22Rv1 (cell line): ENCODE data around the gene SOX21.

Source experiments
- ZFX ChIP-seq: fragments of 450-650 bp; IDR thresholded peaks from 2 replicates; pipeline ENCODE4 v1.6.1; 2017; ENCODE audit warnings: antibody characterized with exemption, borderline replicate concordance
- TF ChIP-seq, protein P1 (sequence below): fragments of 450-650 bp; IDR thresholded peaks from 2 replicates; pipeline ENCODE4 v1.5.1; 2017; ENCODE audit warnings: mild to moderate bottlenecking

DNA sequence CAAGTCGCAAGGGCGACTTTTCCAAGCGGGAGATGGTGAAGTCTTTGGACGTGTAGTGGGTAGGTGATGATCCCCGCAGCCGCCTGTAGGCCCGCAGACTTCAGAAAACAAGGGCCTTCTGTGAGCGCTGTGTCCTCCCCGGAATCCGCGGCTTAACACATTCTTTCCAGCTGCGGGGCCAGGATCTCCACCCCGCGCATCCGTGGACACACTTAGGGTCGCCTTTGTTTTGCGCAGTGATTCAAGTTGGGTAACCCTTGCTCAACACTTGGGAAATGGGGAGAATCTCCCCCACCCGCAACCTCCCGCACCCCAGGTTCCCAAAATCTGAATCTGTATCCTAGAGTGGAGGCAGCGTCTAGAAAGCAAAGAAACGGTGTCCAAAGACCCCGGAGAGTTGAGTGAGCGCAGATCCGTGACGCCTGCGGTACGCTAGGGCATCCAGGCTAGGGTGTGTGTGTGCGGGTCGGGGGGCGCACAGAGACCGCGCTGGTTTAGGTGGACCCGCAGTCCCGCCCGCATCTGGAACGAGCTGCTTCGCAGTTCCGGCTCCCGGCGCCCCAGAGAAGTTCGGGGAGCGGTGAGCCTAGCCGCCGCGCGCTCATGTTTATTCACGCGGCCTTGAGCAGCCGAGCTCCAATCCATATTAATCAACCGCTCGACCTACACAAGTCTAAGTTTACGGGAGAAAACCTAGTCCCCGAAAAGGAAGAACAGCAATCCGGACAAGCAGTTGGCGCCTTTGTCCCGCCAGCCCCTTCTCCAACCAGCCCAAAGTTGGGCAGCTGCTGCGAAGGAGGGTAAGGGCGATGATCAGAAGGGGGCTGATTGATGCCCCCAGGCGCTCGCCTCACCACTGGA lies 9.9 kb downstream of the SOX21 start:
- TF ChIP-seq, protein P1, sequence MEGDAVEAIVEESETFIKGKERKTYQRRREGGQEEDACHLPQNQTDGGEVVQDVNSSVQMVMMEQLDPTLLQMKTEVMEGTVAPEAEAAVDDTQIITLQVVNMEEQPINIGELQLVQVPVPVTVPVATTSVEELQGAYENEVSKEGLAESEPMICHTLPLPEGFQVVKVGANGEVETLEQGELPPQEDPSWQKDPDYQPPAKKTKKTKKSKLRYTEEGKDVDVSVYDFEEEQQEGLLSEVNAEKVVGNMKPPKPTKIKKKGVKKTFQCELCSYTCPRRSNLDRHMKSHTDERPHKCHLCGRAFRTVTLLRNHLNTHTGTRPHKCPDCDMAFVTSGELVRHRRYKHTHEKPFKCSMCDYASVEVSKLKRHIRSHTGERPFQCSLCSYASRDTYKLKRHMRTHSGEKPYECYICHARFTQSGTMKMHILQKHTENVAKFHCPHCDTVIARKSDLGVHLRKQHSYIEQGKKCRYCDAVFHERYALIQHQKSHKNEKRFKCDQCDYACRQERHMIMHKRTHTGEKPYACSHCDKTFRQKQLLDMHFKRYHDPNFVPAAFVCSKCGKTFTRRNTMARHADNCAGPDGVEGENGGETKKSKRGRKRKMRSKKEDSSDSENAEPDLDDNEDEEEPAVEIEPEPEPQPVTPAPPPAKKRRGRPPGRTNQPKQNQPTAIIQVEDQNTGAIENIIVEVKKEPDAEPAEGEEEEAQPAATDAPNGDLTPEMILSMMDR = no peak
- no peak for TF ChIP-seq ZFX
